M059J (cell line): ENCODE results near the gene MYO1F. TPM values are rescaled to one million over a fixed set of nuclear protein-coding genes. Genes with fewer than 3 reads are reported as not detected.
A peak's percentile ranks its signal among the peaks of the same experiment; 100 is the strongest.
"Not testable (repeated sequence)": the region's sequence is repeated elsewhere in the genome, so short reads cannot be mapped to it uniquely, and the experiment has no call there.

Experiments used
- DNase-seq: peaks from one replicate; pipeline ENCODE4 v3.0.0-alpha.2; 2012; ENCODE audit warnings: low read depth
- total RNA-seq: library from RNA; depleted of rRNA; stranded (reverse); fragments of >200 nt; shearing (Covaris generic); gene quantifications from 2 replicates; pipeline ENCODE4 v1.2.3, GENCODE V29; 2014

The MYO1F gene
- total RNA-seq, 1 experiment from 2014 or later, result 0.25 TPM

- DNase-seq, result no peak
Measured at GRCh38 chr19:8600064-8600463, 22.8 kb upstream of the MYO1F start.

- no peak for DNase-seq
Measured at GRCh38 chr19:8596168-8596567, 18.9 kb upstream of the MYO1F start.

GRCh38 chr19:8595651-8596050, 18.4 kb upstream of the MYO1F start:
- DNase-seq, result no peak

- DNase-seq, result no peak
Measured at GRCh38 chr19:8593931-8594330, 16.7 kb upstream of the MYO1F start.

- DNase-seq, result peak; percentile 88
Measured at GRCh38 chr19:8592231-8593009, 15.2 kb upstream of the MYO1F start.

- DNase-seq, result no peak
Measured at GRCh38 chr19:8589177-8589714, 12.0 kb upstream of the MYO1F start.

- no peak for DNase-seq
Measured at GRCh38 chr19:8585894-8586750, 8.9 kb upstream of the MYO1F start.

- DNase-seq, result no peak
Measured at GRCh38 chr19:8584965-8585893, 8.0 kb upstream of the MYO1F start.

GRCh38 chr19:8580710-8581281, 3.6 kb upstream of the MYO1F start:
- DNase-seq, result peak; percentile 70

GRCh38 chr19:8578642-8579265, 1.5 kb upstream of the MYO1F start:
- DNase-seq, result peak; percentile 64

- no peak for DNase-seq
Measured at GRCh38 chr19:8577741-8578140, 499 bp upstream of the MYO1F start.

- DNase-seq, result no peak
Measured at GRCh38 chr19:8576273-8576993, 809 bp downstream of the MYO1F start.

GRCh38 chr19:8575467-8575997, 1.7 kb downstream of the MYO1F start:
- peak; percentile 55 for DNase-seq

- DNase-seq, result not testable (repeated sequence)
Measured at GRCh38 chr19:8574619-8574922, 2.7 kb downstream of the MYO1F start.

GRCh38 chr19:8573316-8573715, 3.9 kb downstream of the MYO1F start:
- no peak for DNase-seq

- DNase-seq, result peak; percentile 88
Measured at GRCh38 chr19:8571006-8571411, 6.2 kb downstream of the MYO1F start.

- peak; percentile 95 for DNase-seq
Measured at GRCh38 chr19:8569066-8569771, 8.0 kb downstream of the MYO1F start.

GRCh38 chr19:8567522-8568172, 9.6 kb downstream of the MYO1F start:
- no peak for DNase-seq

GRCh38 chr19:8566855-8567254, 10.4 kb downstream of the MYO1F start:
- DNase-seq, result no peak
